DMS153 (cell line): ENCODE results near the gene PKD1L1.
"Not testable (repeated sequence)": the region's sequence is repeated elsewhere in the genome, so short reads cannot be mapped to it uniquely, and the experiment has no call there.

Source experiments
- DNase-seq: peaks from one replicate; lab custom pipeline; 2025; lab: John Stamatoyannopoulos, UW

Gene PKD1L1

GRCh38 chr7:47794016-47794415 is 154.2 kb downstream of the PKD1L1 start:
- DNase-seq = no peak

GRCh38 chr7:47793186-47793585 is 155.1 kb downstream of the PKD1L1 start:
- not testable (repeated sequence) for DNase-seq

GRCh38 chr7:47792521-47793121 is 155.6 kb downstream of the PKD1L1 start:
- no peak for DNase-seq

- DNase-seq = no peak
These were observed 156.6 kb downstream of the PKD1L1 start for GRCh38 chr7:47791682-47792081.

GRCh38 chr7:47788083-47788482 is 160.2 kb downstream of the PKD1L1 start:
- DNase-seq = no peak

GRCh38 chr7:47787249-47788069 is 160.8 kb downstream of the PKD1L1 start:
- DNase-seq = no peak

GRCh38 chr7:47786557-47787248 is 161.6 kb downstream of the PKD1L1 start:
- no peak for DNase-seq

GRCh38 chr7:47785923-47786556 is 162.2 kb downstream of the PKD1L1 start:
- DNase-seq = no peak

GRCh38 chr7:47783456-47784223 is 164.6 kb downstream of the PKD1L1 start:
- no peak for DNase-seq

- no peak for DNase-seq
These were observed 165.5 kb downstream of the PKD1L1 start for GRCh38 chr7:47782792-47783191.

GRCh38 chr7:47782022-47782421 is 166.2 kb downstream of the PKD1L1 start:
- no peak for DNase-seq

GRCh38 chr7:47780555-47780954 is 167.7 kb downstream of the PKD1L1 start:
- no peak for DNase-seq

GRCh38 chr7:47779341-47779771 is 168.9 kb downstream of the PKD1L1 start:
- DNase-seq = no peak

- DNase-seq = no peak
These were observed 170.1 kb downstream of the PKD1L1 start for GRCh38 chr7:47778153-47778661.

GRCh38 chr7:47777531-47778152 is 170.6 kb downstream of the PKD1L1 start:
- no peak for DNase-seq

- DNase-seq = no peak
These were observed 171.9 kb downstream of the PKD1L1 start for GRCh38 chr7:47776335-47776734.

GRCh38 chr7:47775238-47775637 is 173.0 kb downstream of the PKD1L1 start:
- no peak for DNase-seq

GRCh38 chr7:47772492-47772891 is 175.8 kb downstream of the PKD1L1 start:
- no peak for DNase-seq

- no peak for DNase-seq
These were observed 176.3 kb downstream of the PKD1L1 start for GRCh38 chr7:47771990-47772360.

- DNase-seq = no peak
These were observed 176.8 kb downstream of the PKD1L1 start for GRCh38 chr7:47771336-47771989.

- no peak for DNase-seq
These were observed 182.1 kb downstream of the PKD1L1 start for GRCh38 chr7:47766126-47766525.
